RWPE1 (cell line): Measurements from ENCODE around the gene SHISA8.
A peak's percentile ranks its signal among the peaks of the same experiment; 100 is the strongest.

Source experiments
- CTCF ChIA-PET: fragments of 350-600 bp; sonication (Branson Sonifier 250); formaldehyde crosslinking; extraction: SDS; loops from one replicate; lab custom pipeline; 2021; lab: Yijun Ruan, JAX
- POLR2A ChIA-PET: fragments of 400-600 bp; formaldehyde crosslinking; extraction: SDS; loops from one replicate; lab custom pipeline; 2020; ENCODE audit warnings: antibody characterized with exemption; ENCODE audit not compliant: low non-redundant PET; lab: Yijun Ruan, JAX
- DNase-seq: peaks from one replicate; pipeline ENCODE4 v3.0.0; 2012; ENCODE audit warnings: low spot score
- H3K27ac ChIP-seq: fragments of 450-650 bp; 2 replicates; pipeline ENCODE4 v1.5.1; 2017
- TF ChIP-seq, protein P1 (sequence below): fragments of 450-650 bp; conservative IDR thresholded peaks from 2 replicates; pipeline ENCODE4 v1.5.1; 2017; ENCODE audit warnings: low read depth, mild to moderate bottlenecking

The SHISA8 gene

DNA sequence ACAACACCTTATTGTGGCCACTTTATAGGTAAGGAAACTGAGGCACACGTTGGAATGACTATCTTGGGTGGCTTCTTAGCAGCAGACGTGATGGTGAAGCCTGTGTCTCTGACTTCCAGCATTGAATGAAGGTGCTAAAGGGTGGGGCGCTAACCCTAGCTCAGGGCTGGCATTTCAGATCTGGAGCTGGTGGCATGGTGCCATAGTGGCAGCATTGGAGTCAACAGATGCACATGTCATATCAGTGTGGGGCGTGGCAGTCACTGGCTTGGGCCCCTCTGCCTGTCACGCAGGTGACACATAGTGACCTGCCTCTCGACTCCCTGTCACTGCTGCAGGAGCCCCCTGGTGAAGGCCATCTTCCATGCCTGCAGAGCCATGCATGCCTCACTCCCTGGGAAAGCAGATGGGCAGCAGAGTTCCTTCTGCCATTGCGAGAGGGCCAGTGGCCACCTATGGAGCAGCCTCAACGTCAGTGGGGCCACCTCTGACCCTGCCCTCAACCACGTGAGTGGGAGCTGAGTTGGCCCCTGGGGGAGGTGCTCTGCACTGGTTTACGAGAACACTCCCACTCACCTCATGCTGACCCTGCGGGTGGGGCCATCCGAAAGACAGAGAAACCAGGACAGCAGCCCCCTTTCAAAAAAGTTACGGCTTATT lies 14.8 kb downstream of the SHISA8 start:
- TF ChIP-seq, protein P1, sequence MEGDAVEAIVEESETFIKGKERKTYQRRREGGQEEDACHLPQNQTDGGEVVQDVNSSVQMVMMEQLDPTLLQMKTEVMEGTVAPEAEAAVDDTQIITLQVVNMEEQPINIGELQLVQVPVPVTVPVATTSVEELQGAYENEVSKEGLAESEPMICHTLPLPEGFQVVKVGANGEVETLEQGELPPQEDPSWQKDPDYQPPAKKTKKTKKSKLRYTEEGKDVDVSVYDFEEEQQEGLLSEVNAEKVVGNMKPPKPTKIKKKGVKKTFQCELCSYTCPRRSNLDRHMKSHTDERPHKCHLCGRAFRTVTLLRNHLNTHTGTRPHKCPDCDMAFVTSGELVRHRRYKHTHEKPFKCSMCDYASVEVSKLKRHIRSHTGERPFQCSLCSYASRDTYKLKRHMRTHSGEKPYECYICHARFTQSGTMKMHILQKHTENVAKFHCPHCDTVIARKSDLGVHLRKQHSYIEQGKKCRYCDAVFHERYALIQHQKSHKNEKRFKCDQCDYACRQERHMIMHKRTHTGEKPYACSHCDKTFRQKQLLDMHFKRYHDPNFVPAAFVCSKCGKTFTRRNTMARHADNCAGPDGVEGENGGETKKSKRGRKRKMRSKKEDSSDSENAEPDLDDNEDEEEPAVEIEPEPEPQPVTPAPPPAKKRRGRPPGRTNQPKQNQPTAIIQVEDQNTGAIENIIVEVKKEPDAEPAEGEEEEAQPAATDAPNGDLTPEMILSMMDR: no peak
- CTCF ChIA-PET: no interaction called here
- POLR2A ChIA-PET: no interaction called here
- no peak for DNase-seq
- H3K27ac ChIP-seq: peak overlapping the region; percentile 35

DNA sequence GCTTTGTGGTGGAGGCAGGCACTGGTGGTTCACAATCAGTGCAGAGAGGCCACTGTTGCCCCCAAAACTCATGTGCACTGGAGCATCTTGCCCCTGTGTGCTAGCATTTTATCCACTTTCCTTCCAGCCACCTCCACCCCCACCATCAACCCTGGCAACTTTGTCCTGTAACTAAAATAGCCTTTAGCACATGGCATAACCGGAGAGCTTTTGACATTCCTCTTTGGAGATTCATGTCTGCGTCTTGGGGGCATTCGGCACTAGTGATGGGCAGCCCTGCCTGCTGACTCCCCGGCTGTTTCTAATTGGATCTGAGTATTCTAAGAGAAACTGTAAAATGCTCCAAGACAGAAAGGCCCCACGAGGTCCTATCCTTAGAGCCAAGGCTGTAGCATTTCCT lies 15.8 kb downstream of the SHISA8 start:
- H3K27ac ChIP-seq: no peak overlapping the region
- CTCF ChIA-PET: no interaction called here
- TF ChIP-seq, protein P1: no peak
- POLR2A ChIA-PET: no interaction called here
- DNase-seq: no peak

DNA sequence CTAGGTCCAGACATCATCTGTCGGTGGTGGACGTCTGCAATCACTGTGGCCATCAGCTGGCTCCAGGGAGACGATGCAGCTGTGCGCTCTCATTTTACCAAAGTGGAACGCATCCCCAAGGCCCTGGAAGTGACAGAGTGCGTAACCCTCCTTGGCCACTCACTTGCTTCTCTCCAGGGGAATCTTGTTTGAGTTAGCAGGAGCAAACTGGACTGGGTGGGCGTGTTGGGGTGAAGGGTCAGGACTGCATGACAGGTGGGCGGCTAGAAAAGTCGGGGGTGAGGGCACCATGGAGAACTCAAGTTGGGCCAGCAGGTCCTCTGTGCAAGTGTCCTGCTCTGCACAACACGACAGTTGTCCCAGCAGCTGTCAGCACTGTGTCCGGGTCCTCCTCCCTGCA lies 16.2 kb downstream of the SHISA8 start:
- TF ChIP-seq, protein P1: no peak
- H3K27ac ChIP-seq: 0 out of 2 replicates have a peak overlapping the region, but pooled peaks have one; percentile 8
- no peak for DNase-seq
- ChIA-PET CTCF (no interaction called here), POLR2A (no interaction called here)

DNA sequence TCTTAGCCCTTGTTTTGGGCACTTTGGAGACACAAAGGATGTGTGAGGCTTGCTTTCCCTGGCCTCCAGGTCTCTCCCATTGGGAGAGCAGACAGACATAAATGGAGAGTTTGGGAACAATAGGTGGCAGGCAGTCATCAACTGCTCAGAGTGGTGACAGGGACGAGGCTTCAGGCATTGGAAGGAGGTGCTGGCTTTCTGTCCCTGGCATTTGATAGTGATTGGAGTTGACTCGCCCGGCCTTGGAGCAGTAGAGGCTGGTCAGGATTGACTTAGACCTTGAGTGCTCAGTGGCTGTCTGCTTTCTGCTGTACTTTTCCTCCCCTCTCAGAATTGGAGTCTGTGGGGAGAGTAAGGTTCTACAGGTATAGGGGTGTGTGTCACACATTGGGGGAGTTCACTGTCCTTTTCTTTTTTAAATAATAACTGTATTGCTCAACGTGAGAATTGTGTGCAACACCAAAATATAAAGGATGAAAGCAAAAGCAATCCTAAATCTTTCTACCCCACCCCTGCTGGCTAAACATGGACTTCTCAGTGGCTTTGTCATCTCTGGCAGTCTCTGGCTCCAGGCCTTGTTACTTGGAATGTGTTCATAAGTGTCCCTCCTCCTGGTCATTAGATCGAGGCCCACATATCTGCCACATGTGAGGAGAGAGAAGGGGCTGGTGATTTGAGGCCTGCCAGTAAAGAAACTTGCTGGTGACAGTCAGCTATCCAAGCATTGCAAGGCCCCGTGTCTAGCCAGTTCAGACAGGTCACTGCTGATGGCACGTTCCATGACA lies 21.1 kb downstream of the SHISA8 start:
- TF ChIP-seq, protein P1: no peak
- H3K27ac ChIP-seq: peak overlapping the region; percentile 32
- ChIA-PET CTCF (interaction anchor here (0.8 to 1.0 kb wide), 2 partner anchors 12 to 71 kb away, joined by 3 read pairs; no protein-coding TSS in a partner anchor), POLR2A (no interaction called here)
- DNase-seq: no peak

DNA sequence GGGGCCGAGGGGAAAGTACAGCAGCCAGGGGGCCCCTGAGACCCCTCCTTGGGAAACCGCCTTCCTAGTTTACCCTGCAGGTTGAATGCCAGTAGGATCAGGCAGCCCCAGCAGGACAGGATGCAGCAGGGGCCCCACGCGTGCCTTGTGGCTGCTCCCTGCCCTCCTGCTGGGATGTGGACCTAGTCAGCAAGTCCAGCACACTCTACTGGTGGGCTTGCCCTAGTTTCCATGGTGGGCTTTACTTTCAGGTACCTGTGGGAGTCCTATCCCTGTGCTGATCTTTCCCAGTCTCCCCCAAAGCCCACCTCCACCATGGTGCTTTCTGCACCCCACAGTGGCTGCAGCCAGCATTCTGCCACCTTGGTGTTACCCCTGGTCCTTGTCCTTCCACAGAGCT lies 22.2 kb downstream of the SHISA8 start:
- CTCF ChIA-PET: no interaction called here
- TF ChIP-seq, protein P1: no peak
- POLR2A ChIA-PET: no interaction called here
- DNase-seq: no peak
- H3K27ac ChIP-seq: peak overlapping the region; percentile 10

DNA sequence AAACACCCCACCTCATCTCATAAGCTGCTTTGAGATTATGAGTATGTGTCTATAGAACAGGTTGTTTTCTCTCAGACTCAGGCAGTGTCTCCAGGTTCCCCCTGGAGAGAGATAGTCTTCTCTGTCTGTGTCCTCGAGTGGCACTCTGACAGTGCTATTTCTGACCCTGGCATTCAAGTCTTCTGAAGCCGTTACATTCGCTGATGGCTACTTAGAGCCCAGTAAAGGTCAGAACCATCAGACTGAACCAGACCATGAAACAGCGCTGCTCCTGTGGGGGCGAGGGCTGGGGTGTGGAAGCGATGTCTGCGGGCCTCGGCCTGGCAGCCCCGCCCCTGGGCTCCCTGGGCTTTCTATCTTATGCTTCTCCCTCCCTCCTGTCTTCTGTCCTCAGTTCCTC lies 23.5 kb downstream of the SHISA8 start:
- no peak overlapping the region for H3K27ac ChIP-seq
- no peak for DNase-seq
- ChIA-PET CTCF (interaction anchor here (0.6 kb wide), 1 partner anchor 69 kb away, joined by 3 read pairs; no protein-coding TSS in a partner anchor), POLR2A (no interaction called here)
- TF ChIP-seq, protein P1: no peak
